Thymus (tissue), 11 donors: ENCODE results near the gene GNB2. TPM values are rescaled to one million over a fixed set of nuclear protein-coding genes. Genes with fewer than 3 reads are reported as not detected.

Experiments
- DNase-seq, 9 donors: peaks; one replicate each; pipeline ENCODE4 v3.0.0-alpha.2; 2013; ENCODE audit warnings: low spot score in 9 of 9, low read depth in 6 of 9, missing footprints in 1 of 9
- H3K27ac ChIP-seq, 2 donors: one replicate each; pipeline ENCODE4 v1.5.1; 2013; ENCODE audit warnings: control low read depth in 1 of 2, low read depth in 1 of 2, low read length in 1 of 2, mild to moderate bottlenecking in 1 of 2, moderate library complexity in 1 of 2
- H3K27me3 ChIP-seq, 2 donors: one replicate each; pipeline ENCODE4 v1.5.1; 2013; ENCODE audit warnings: low read length in 1 of 2; ENCODE audit not compliant: control insufficient read depth in 2 of 2, insufficient read depth in 1 of 2
- H3K36me3 ChIP-seq, 2 donors: one replicate each; pipeline ENCODE4 v1.5.1; 2013; ENCODE audit warnings: low read length in 1 of 2, mild to moderate bottlenecking in 1 of 2, moderate library complexity in 1 of 2; ENCODE audit not compliant: control insufficient read depth in 2 of 2, insufficient read depth in 2 of 2
- H3K4me1 ChIP-seq, 2 donors: one replicate each; pipeline ENCODE4 v1.5.1; 2013; ENCODE audit warnings: low read length in 2 of 2; ENCODE audit not compliant: control insufficient read depth in 2 of 2, insufficient read depth in 2 of 2
- H3K4me3 ChIP-seq, 2 donors: one replicate each; pipeline ENCODE4 v1.5.1; 2013; ENCODE audit warnings: low read length in 2 of 2, control low read depth in 1 of 2, mild to moderate bottlenecking in 1 of 2
- H3K9me3 ChIP-seq, 2 donors: one replicate each; pipeline ENCODE4 v1.5.1; 2013; ENCODE audit warnings: low read length in 1 of 2, mild to moderate bottlenecking in 1 of 2; ENCODE audit not compliant: control insufficient read depth in 2 of 2, insufficient read depth in 1 of 2
- WGBS: extraction: QIAGEN DNeasy Blood & Tissue Kit; methylation state at CpG from one replicate; pipeline ENCODE4 v1.1.7; 2013; 5-methylcytosine and 5-hydroxymethylcytosine counted together
- polyA plus RNA-seq: library from polyadenylated mRNA; stranded (reverse); fragments of 200-250 nt; gene quantifications from one replicate; pipeline ENCODE4 v1.2.3, GENCODE V29; 2013
- total RNA-seq: library from RNA; stranded (reverse); fragments of 120-200 nt; gene quantifications from one replicate; pipeline ENCODE4 v1.2.4, GENCODE V29; 2013
- donor health status: healthy.

Gene GNB2
- total and polyA plus RNA-seq, 2 donors, result 45.8 to 130 TPM

GRCh38 chr7:100728196-100728595, 54.7 kb downstream of the GNB2 start:
- no peak for DNase-seq
- H3K36me3 ChIP-seq, result no peaks in the 10 kb centered on the region
- H3K27me3 ChIP-seq, result peaks cover 5 to 34% of the 10 kb centered on the region in 2 donors
- H3K27ac ChIP-seq, result no peak overlapping the region
- H3K9me3 ChIP-seq, result no peaks in the 10 kb centered on the region
- WGBS, result 86% methylated on average over 8 of the region's 8 CpGs
- H3K4me1 ChIP-seq, result no peaks in the 10 kb centered on the region
- H3K4me3 ChIP-seq, result no peak overlapping the region

Other genes starting within 250 kb of the GNB2 start
- 4.8 TPM for gene ZCWPW1, start 245.0 kb upstream of the GNB2 start, total RNA-seq
- gene ZCWPW1, start 245.0 kb upstream of the GNB2 start, polyA plus RNA-seq, result 33.9 TPM
- gene MEPCE, start 243.9 kb upstream of the GNB2 start, total RNA-seq, result 32.0 TPM
- 37.4 TPM for gene MEPCE, start 243.9 kb upstream of the GNB2 start, polyA plus RNA-seq
- 91.1 TPM for gene PPP1R35, start 237.2 kb upstream of the GNB2 start, total RNA-seq
- gene PPP1R35, start 237.2 kb upstream of the GNB2 start, polyA plus RNA-seq, result 107 TPM
- gene SPACDR, start 209.5 kb upstream of the GNB2 start, total RNA-seq, result 0.76 TPM
- 2.4 TPM for gene SPACDR, start 209.5 kb upstream of the GNB2 start, polyA plus RNA-seq
- 37.4 TPM for gene TSC22D4, start 194.5 kb upstream of the GNB2 start, total RNA-seq
- 67.7 TPM for gene TSC22D4, start 194.5 kb upstream of the GNB2 start, polyA plus RNA-seq
- 0.24 TPM for gene NYAP1, start 189.8 kb upstream of the GNB2 start, total RNA-seq
- gene NYAP1, start 189.8 kb upstream of the GNB2 start, polyA plus RNA-seq, result 0.66 TPM
- gene AGFG2, start 134.5 kb upstream of the GNB2 start, total RNA-seq, result 7.4 TPM
- gene AGFG2, start 134.5 kb upstream of the GNB2 start, polyA plus RNA-seq, result 15.4 TPM
- gene SAP25, start 99.8 kb upstream of the GNB2 start, total RNA-seq, result 7.7 TPM
- gene SAP25, start 99.8 kb upstream of the GNB2 start, polyA plus RNA-seq, result 183 TPM
- 44.0 TPM for gene LRCH4, start 87.6 kb upstream of the GNB2 start, total RNA-seq
- 423 TPM for gene LRCH4, start 87.6 kb upstream of the GNB2 start, polyA plus RNA-seq
- 0.19 TPM for gene FBXO24, start 87.4 kb upstream of the GNB2 start, total RNA-seq
- gene FBXO24, start 87.4 kb upstream of the GNB2 start, polyA plus RNA-seq, result 1.3 TPM
- 8.2 TPM for gene PCOLCE, start 71.4 kb upstream of the GNB2 start, total RNA-seq
- 25.3 TPM for gene PCOLCE, start 71.4 kb upstream of the GNB2 start, polyA plus RNA-seq
- 4.7 TPM for gene MOSPD3, start 61.2 kb upstream of the GNB2 start, total RNA-seq
- gene MOSPD3, start 61.2 kb upstream of the GNB2 start, polyA plus RNA-seq, result 21.6 TPM
- 0.80 TPM for gene TFR2, start 32.2 kb upstream of the GNB2 start, total RNA-seq
- 1.0 TPM for gene TFR2, start 32.2 kb upstream of the GNB2 start, polyA plus RNA-seq
- 0.05 TPM for gene ACTL6B, start 17.3 kb upstream of the GNB2 start, total RNA-seq
- gene ACTL6B, start 17.3 kb upstream of the GNB2 start, polyA plus RNA-seq, result 0.18 TPM
- gene GIGYF1, start 20.5 kb downstream of the GNB2 start, total RNA-seq, result 13.8 TPM
- gene GIGYF1, start 20.5 kb downstream of the GNB2 start, polyA plus RNA-seq, result 60.1 TPM
- gene POP7, start 32.4 kb downstream of the GNB2 start, total RNA-seq, result 35.4 TPM
- gene POP7, start 32.4 kb downstream of the GNB2 start, polyA plus RNA-seq, result 31.2 TPM
- gene EPO, start 46.7 kb downstream of the GNB2 start, total RNA-seq, result 0.09 TPM
- gene EPO, start 46.7 kb downstream of the GNB2 start, polyA plus RNA-seq, result 1.0 TPM
- 0.19 TPM for gene ZAN, start 59.9 kb downstream of the GNB2 start, total RNA-seq
- gene ZAN, start 59.9 kb downstream of the GNB2 start, polyA plus RNA-seq, result 0.02 TPM
- 7.3 TPM for gene EPHB4, start 153.8 kb downstream of the GNB2 start, total RNA-seq
- gene EPHB4, start 153.8 kb downstream of the GNB2 start, polyA plus RNA-seq, result 9.6 TPM
- gene SLC12A9, start 179.0 kb downstream of the GNB2 start, total RNA-seq, result 7.5 TPM
- 48.0 TPM for gene SLC12A9, start 179.0 kb downstream of the GNB2 start, polyA plus RNA-seq
- 22.2 TPM for gene TRIP6, start 193.6 kb downstream of the GNB2 start, total RNA-seq
- gene TRIP6, start 193.6 kb downstream of the GNB2 start, polyA plus RNA-seq, result 26.1 TPM
- gene SRRT, start 201.4 kb downstream of the GNB2 start, total RNA-seq, result 74.2 TPM
- gene SRRT, start 201.4 kb downstream of the GNB2 start, polyA plus RNA-seq, result 120 TPM
- 2.7 TPM for gene UFSP1, start 216.0 kb downstream of the GNB2 start, total RNA-seq
- 3.6 TPM for gene UFSP1, start 216.0 kb downstream of the GNB2 start, polyA plus RNA-seq
- gene ACHE, start 222.1 kb downstream of the GNB2 start, total RNA-seq, result 6.9 TPM
- gene ACHE, start 222.1 kb downstream of the GNB2 start, polyA plus RNA-seq, result 7.9 TPM